ENCODE results near the gene FOXJ1.

Gene FOXJ1

GRCh38 chr17:76104896-76105231 is 36.2 kb downstream of the FOXJ1 start:
- Histone ChIP-seq H3K9ac (ENCODE audit: low read depth, low read length) (peak overlapping the region; percentile 64; the same call in 1 of the 2 replicates), H2AFZ (ENCODE audit: low read depth, low read length) (no peak overlapping the region), H3K4me2 (ENCODE audit: insufficient read depth, low read length) (no peak overlapping the region), H3K27ac (ENCODE audit: low read length) (no peak overlapping the region), H3K4me3 (ENCODE audit: low read depth in 1 of 2, low read length in 2 of 2) (no peak overlapping the region), H3K27me3 (ENCODE audit: insufficient read depth, low read length, poor library complexity) (no peaks in the 10 kb centered on the region), H3K79me2 (ENCODE audit: insufficient read depth, low read length) (peaks cover 28% of the 10 kb centered on the region), H4K20me1 (ENCODE audit: insufficient read depth, low read length) (no peaks in the 10 kb centered on the region), H3K36me3 (ENCODE audit: insufficient read depth, low read length) (peaks cover 22% of the 10 kb centered on the region), H3K9me3 (ENCODE audit: insufficient read depth, low read length, severe bottlenecking) (no peaks in the 10 kb centered on the region), H3K4me1 (ENCODE audit: insufficient read depth, low read length) (peaks cover 29% of the 10 kb centered on the region)
- TF ChIP-seq, protein P1, sequence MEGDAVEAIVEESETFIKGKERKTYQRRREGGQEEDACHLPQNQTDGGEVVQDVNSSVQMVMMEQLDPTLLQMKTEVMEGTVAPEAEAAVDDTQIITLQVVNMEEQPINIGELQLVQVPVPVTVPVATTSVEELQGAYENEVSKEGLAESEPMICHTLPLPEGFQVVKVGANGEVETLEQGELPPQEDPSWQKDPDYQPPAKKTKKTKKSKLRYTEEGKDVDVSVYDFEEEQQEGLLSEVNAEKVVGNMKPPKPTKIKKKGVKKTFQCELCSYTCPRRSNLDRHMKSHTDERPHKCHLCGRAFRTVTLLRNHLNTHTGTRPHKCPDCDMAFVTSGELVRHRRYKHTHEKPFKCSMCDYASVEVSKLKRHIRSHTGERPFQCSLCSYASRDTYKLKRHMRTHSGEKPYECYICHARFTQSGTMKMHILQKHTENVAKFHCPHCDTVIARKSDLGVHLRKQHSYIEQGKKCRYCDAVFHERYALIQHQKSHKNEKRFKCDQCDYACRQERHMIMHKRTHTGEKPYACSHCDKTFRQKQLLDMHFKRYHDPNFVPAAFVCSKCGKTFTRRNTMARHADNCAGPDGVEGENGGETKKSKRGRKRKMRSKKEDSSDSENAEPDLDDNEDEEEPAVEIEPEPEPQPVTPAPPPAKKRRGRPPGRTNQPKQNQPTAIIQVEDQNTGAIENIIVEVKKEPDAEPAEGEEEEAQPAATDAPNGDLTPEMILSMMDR (IDR thresholded peaks at IDR 0.05; ENCODE audit: borderline replicate concordance, extremely low read depth, low read length, poor library complexity, severe bottlenecking): no peak
- TF ChIP-seq EZH2 (IDR thresholded peaks at IDR 0.05; ENCODE audit: borderline replicate concordance, low read depth, low read length, severe bottlenecking): no peak
- ATAC-seq (ENCODE audit: insufficient read depth, low read depth) (no peak), DNase-seq (no peak)

- H2AFZ ChIP-seq (ENCODE audit: low read depth, low read length): peak overlapping the region; percentile 75
- DNase-seq (no peak), ATAC-seq (ENCODE audit: insufficient read depth, low read depth) (no peak)
- no peaks in the 10 kb centered on the region for H3K9me3 ChIP-seq (ENCODE audit: insufficient read depth, low read length, severe bottlenecking)
- peak overlapping the region; percentile 96 for H3K4me2 ChIP-seq (ENCODE audit: insufficient read depth, low read length)
- no peaks in the 10 kb centered on the region for H3K27me3 ChIP-seq (ENCODE audit: insufficient read depth, low read length, poor library complexity)
- H4K20me1 ChIP-seq (ENCODE audit: insufficient read depth, low read length): no peaks in the 10 kb centered on the region
- no peak for TF ChIP-seq EZH2 (IDR thresholded peaks at IDR 0.05; ENCODE audit: borderline replicate concordance, low read depth, low read length, severe bottlenecking)
- TF ChIP-seq, protein P1 (IDR thresholded peaks at IDR 0.05; ENCODE audit: borderline replicate concordance, extremely low read depth, low read length, poor library complexity, severe bottlenecking): no peak
- peaks cover 28% of the 10 kb centered on the region for H3K79me2 ChIP-seq (ENCODE audit: insufficient read depth, low read length)
- peak overlapping the region; percentile 64 for H3K9ac ChIP-seq (ENCODE audit: low read depth, low read length)
- peaks cover 27% of the 10 kb centered on the region for H3K36me3 ChIP-seq (ENCODE audit: insufficient read depth, low read length)
- H3K27ac ChIP-seq (ENCODE audit: low read length): peak overlapping the region; percentile 88
- H3K4me3 ChIP-seq (ENCODE audit: low read depth in 1 of 2, low read length in 2 of 2): peak overlapping the region; percentile 77 to 81; a peak in 3 of 4 replicates
- H3K4me1 ChIP-seq (ENCODE audit: insufficient read depth, low read length): peaks cover 29% of the 10 kb centered on the region
These were observed 36.7 kb downstream of the FOXJ1 start for GRCh38 chr17:76104140-76104895.

GRCh38 chr17:76103274-76104139 is 37.5 kb downstream of the FOXJ1 start, which contains the start of gene EXOC7:
EXOC7 (minus strand) TSS chr17:76103787; CDS start chr17:76103692, 95 bp downstream.
- Histone ChIP-seq H3K9ac (ENCODE audit: low read depth, low read length) (peak within 1 kb of the TSS; percentile 64), H3K4me1 (ENCODE audit: insufficient read depth, low read length) (peaks cover 29% of the 10 kb centered on the region), H2AFZ (ENCODE audit: low read depth, low read length) (peak within 1 kb of the TSS; percentile 76), H3K79me2 (ENCODE audit: insufficient read depth, low read length) (peaks cover 28% of the 10 kb centered on the region), H4K20me1 (ENCODE audit: insufficient read depth, low read length) (no peaks in the 10 kb centered on the region), H3K4me3 (ENCODE audit: low read depth in 1 of 2, low read length in 2 of 2) (peak within 1 kb of the TSS; percentile 77 to 81), H3K27ac (ENCODE audit: low read length) (peak within 1 kb of the TSS; percentile 88), H3K27me3 (ENCODE audit: insufficient read depth, low read length, poor library complexity) (no peaks in the 10 kb centered on the region), H3K9me3 (ENCODE audit: insufficient read depth, low read length, severe bottlenecking) (no peaks in the 10 kb centered on the region), H3K36me3 (ENCODE audit: insufficient read depth, low read length) (peaks cover 28% of the 10 kb centered on the region), H3K4me2 (ENCODE audit: insufficient read depth, low read length) (peak within 1 kb of the TSS; percentile 96)
- TF ChIP-seq, protein P1 (IDR thresholded peaks at IDR 0.05; ENCODE audit: borderline replicate concordance, extremely low read depth, low read length, poor library complexity, severe bottlenecking): no peak
- TF ChIP-seq EZH2 (IDR thresholded peaks at IDR 0.05; ENCODE audit: borderline replicate concordance, low read depth, low read length, severe bottlenecking): no peak
- DNase-seq (peak; percentile 95), ATAC-seq (ENCODE audit: insufficient read depth, low read depth) (peak; percentile 86)
